Measurements from ENCODE around the gene GPD1L. TPM values are rescaled to one million over a fixed set of nuclear protein-coding genes. Genes with fewer than 3 reads are reported as not detected.

GPD1L gene
- total RNA-seq, 1 donor from 2014 or later = 11.5 TPM

- Histone ChIP-seq H3K27me3 (ENCODE audit: control insufficient read depth, insufficient read depth, low read length) (no peaks in the 10 kb centered on the region), H3K36me3 (ENCODE audit: control insufficient read depth, insufficient read depth, low read length) (no peaks in the 10 kb centered on the region), H3K4me3 (ENCODE audit: low read depth, low read length) (no peak overlapping the region)
- DNase-seq (ENCODE audit: low read depth) = peak; percentile 61
- TF ChIP-seq CTCF (IDR thresholded peaks at IDR 0.05; ENCODE audit: insufficient read depth, low read length, poor library complexity, severe bottlenecking) = peak; percentile 71
Measured at GRCh38 chr3:32143849-32144757, 37.7 kb downstream of the GPD1L start.

GRCh38 chr3:32146746-32147211, 40.4 kb downstream of the GPD1L start:
- Histone ChIP-seq H3K36me3 (ENCODE audit: control insufficient read depth, insufficient read depth, low read length) (no peaks in the 10 kb centered on the region), H3K4me3 (ENCODE audit: low read depth, low read length) (no peak overlapping the region), H3K27me3 (ENCODE audit: control insufficient read depth, insufficient read depth, low read length) (no peaks in the 10 kb centered on the region)
- no peak for DNase-seq (ENCODE audit: low read depth)
- no peak for TF ChIP-seq CTCF (IDR thresholded peaks at IDR 0.05; ENCODE audit: insufficient read depth, low read length, poor library complexity, severe bottlenecking)

GRCh38 chr3:32147509-32147908, 41.1 kb downstream of the GPD1L start:
- TF ChIP-seq CTCF (IDR thresholded peaks at IDR 0.05; ENCODE audit: insufficient read depth, low read length, poor library complexity, severe bottlenecking) = no peak
- no peak for DNase-seq (ENCODE audit: low read depth)
- Histone ChIP-seq H3K4me3 (ENCODE audit: low read depth, low read length) (no peak overlapping the region), H3K36me3 (ENCODE audit: control insufficient read depth, insufficient read depth, low read length) (no peaks in the 10 kb centered on the region), H3K27me3 (ENCODE audit: control insufficient read depth, insufficient read depth, low read length) (no peaks in the 10 kb centered on the region)

GRCh38 chr3:32147933-32148332, 41.5 kb downstream of the GPD1L start:
- Histone ChIP-seq H3K4me3 (ENCODE audit: low read depth, low read length) (no peak overlapping the region), H3K27me3 (ENCODE audit: control insufficient read depth, insufficient read depth, low read length) (no peaks in the 10 kb centered on the region), H3K36me3 (ENCODE audit: control insufficient read depth, insufficient read depth, low read length) (no peaks in the 10 kb centered on the region)
- TF ChIP-seq CTCF (IDR thresholded peaks at IDR 0.05; ENCODE audit: insufficient read depth, low read length, poor library complexity, severe bottlenecking) = no peak
- DNase-seq (ENCODE audit: low read depth) = no peak

- no peak overlapping the region for H3K4me3 ChIP-seq (ENCODE audit: low read depth, low read length)
- no peak for TF ChIP-seq CTCF (IDR thresholded peaks at IDR 0.05; ENCODE audit: insufficient read depth, low read length, poor library complexity, severe bottlenecking)
- peak; percentile 21 for DNase-seq (ENCODE audit: low read depth)
- no peaks in the 10 kb centered on the region for H3K27me3 ChIP-seq (ENCODE audit: control insufficient read depth, insufficient read depth, low read length)
- no peaks in the 10 kb centered on the region for H3K36me3 ChIP-seq (ENCODE audit: control insufficient read depth, insufficient read depth, low read length)
Measured at GRCh38 chr3:32148351-32148750, 41.9 kb downstream of the GPD1L start.

All from kidney epithelial cell (primary cell).